ENCODE results near the gene SERINC5. TPM values are rescaled to one million over a fixed set of nuclear protein-coding genes. Genes with fewer than 3 reads are reported as not detected.

SERINC5 gene
- total RNA-seq, 1 experiment from 2014 or later, result 5.7 TPM

- ATAC-seq (no peak), DNase-seq (no peak)
- POLR2A ChIA-PET (ENCODE audit: unreplicated experiment), result no interaction called here
- CTCF ChIA-PET, result no interaction called here
- Histone ChIP-seq H3K9me2 (replicated peaks; ENCODE audit: low read length) (no peaks in the 10 kb centered on the region), H3K27ac (ENCODE audit: low read length) (no peak overlapping the region), H3K36me3 (ENCODE audit: low read depth, low read length) (no peaks in the 10 kb centered on the region), H3K9ac (ENCODE audit: low read length) (no peak overlapping the region), H2AFZ (ENCODE audit: low read length) (no peak overlapping the region), H3F3A (ENCODE audit: low read length, unreplicated experiment) (no peaks in the 10 kb centered on the region), H3K79me2 (ENCODE audit: low read length) (no peaks in the 10 kb centered on the region), H3K4me2 (ENCODE audit: low read length) (no peak overlapping the region), H3K27me3 (ENCODE audit: low read length) (no peaks in the 10 kb centered on the region), H3K4me3 (ENCODE audit: low read length) (no peak overlapping the region), H3K9me3 (ENCODE audit: low read length) (no peaks in the 10 kb centered on the region), H4K20me1 (ENCODE audit: low read length) (no peaks in the 10 kb centered on the region), H3K4me1 (ENCODE audit: insufficient read depth, low read length) (no peaks in the 10 kb centered on the region)
- intact Hi-C loops (cut with micrococcal nuclease), result no loop called here
- no TSS peak for BruUV-seq (replicated peaks)
- TF ChIP-seq CTCF (conservative IDR thresholded peaks at IDR 0.05; ENCODE audit: low read depth, low read length) (no peak), EZH2phosphoT487 (IDR thresholded peaks at IDR 0.05; ENCODE audit: borderline replicate concordance, low read length) (no peak)
Measured at GRCh38 chr5:80117446-80117845, 138.4 kb downstream of the SERINC5 start.

- ChIA-PET POLR2A (ENCODE audit: unreplicated experiment) (no interaction called here), CTCF (no interaction called here)
- Histone ChIP-seq H3K9me2 (replicated peaks; ENCODE audit: low read length) (no peaks in the 10 kb centered on the region), H3K4me1 (ENCODE audit: insufficient read depth, low read length) (no peaks in the 10 kb centered on the region), H3K9me3 (ENCODE audit: low read length) (no peaks in the 10 kb centered on the region), H4K20me1 (ENCODE audit: low read length) (no peaks in the 10 kb centered on the region), H3K27me3 (ENCODE audit: low read length) (no peaks in the 10 kb centered on the region), H3K36me3 (ENCODE audit: low read depth, low read length) (no peaks in the 10 kb centered on the region), H3K9ac (ENCODE audit: low read length) (no peak overlapping the region), H3K27ac (ENCODE audit: low read length) (no peak overlapping the region), H2AFZ (ENCODE audit: low read length) (no peak overlapping the region), H3F3A (ENCODE audit: low read length, unreplicated experiment) (no peaks in the 10 kb centered on the region), H3K79me2 (ENCODE audit: low read length) (no peaks in the 10 kb centered on the region), H3K4me2 (ENCODE audit: low read length) (no peak overlapping the region), H3K4me3 (ENCODE audit: low read length) (no peak overlapping the region)
- intact Hi-C loops (cut with micrococcal nuclease), result no loop called here
- ATAC-seq (no peak), DNase-seq (no peak)
- TF ChIP-seq EZH2 (IDR thresholded peaks at IDR 0.05; ENCODE audit: low read length, unreplicated experiment) (no peak), EZH2phosphoT487 (IDR thresholded peaks at IDR 0.05; ENCODE audit: borderline replicate concordance, low read length) (no peak), CTCF (conservative IDR thresholded peaks at IDR 0.05; ENCODE audit: low read depth, low read length) (no peak)
- no TSS peak for BruUV-seq (replicated peaks)
Measured at GRCh38 chr5:80116465-80116864, 139.4 kb downstream of the SERINC5 start.

- Histone ChIP-seq H4K20me1 (ENCODE audit: low read length) (no peaks in the 10 kb centered on the region), H3K27ac (ENCODE audit: low read length) (no peak overlapping the region), H3K9me2 (replicated peaks; ENCODE audit: low read length) (no peaks in the 10 kb centered on the region), H3K79me2 (ENCODE audit: low read length) (no peaks in the 10 kb centered on the region), H2AFZ (ENCODE audit: low read length) (no peak overlapping the region), H3K9ac (ENCODE audit: low read length) (no peak overlapping the region), H3K9me3 (ENCODE audit: low read length) (no peaks in the 10 kb centered on the region), H3K4me1 (ENCODE audit: insufficient read depth, low read length) (no peaks in the 10 kb centered on the region), H3F3A (ENCODE audit: low read length, unreplicated experiment) (no peaks in the 10 kb centered on the region), H3K4me2 (ENCODE audit: low read length) (no peak overlapping the region), H3K27me3 (ENCODE audit: low read length) (no peaks in the 10 kb centered on the region), H3K4me3 (ENCODE audit: low read length) (no peak overlapping the region), H3K36me3 (ENCODE audit: low read depth, low read length) (no peaks in the 10 kb centered on the region)
- ATAC-seq, result no peak
- ChIA-PET CTCF (no interaction called here), POLR2A (ENCODE audit: unreplicated experiment) (no interaction called here)
- TF ChIP-seq EZH2 (IDR thresholded peaks at IDR 0.05; ENCODE audit: low read length, unreplicated experiment) (no peak), EZH2phosphoT487 (IDR thresholded peaks at IDR 0.05; ENCODE audit: borderline replicate concordance, low read length) (no peak), CTCF (conservative IDR thresholded peaks at IDR 0.05; ENCODE audit: low read depth, low read length) (no peak)
- intact Hi-C loops (cut with micrococcal nuclease), result no loop called here
- BruUV-seq (replicated peaks), result no TSS peak
- DNase-seq, result no peak
Measured at GRCh38 chr5:80116000-80116399, 139.8 kb downstream of the SERINC5 start.
